OCI-LY1 (cell line): Measurements from ENCODE around the gene RERE.

Experiments
- EZH2 ChIP-seq: fragments of 200-600 bp; sonication (generic), shearing (Covaris generic); IDR thresholded peaks from 2 replicates; pipeline ENCODE4 v1.8.0; 2017; ENCODE audit warnings: borderline replicate concordance, mixed run types, mild to moderate bottlenecking, antibody characterized with exemption, low read length, moderate library complexity, mixed read lengths
- TF ChIP-seq, protein P1 (sequence below): fragments of 200-600 bp; sonication (generic), shearing (Covaris generic); IDR thresholded peaks from 2 replicates; pipeline ENCODE4 v1.5.1; 2017; ENCODE audit warnings: mild to moderate bottlenecking, antibody characterized with exemption, low read length, moderate library complexity, mixed read lengths

DNA sequence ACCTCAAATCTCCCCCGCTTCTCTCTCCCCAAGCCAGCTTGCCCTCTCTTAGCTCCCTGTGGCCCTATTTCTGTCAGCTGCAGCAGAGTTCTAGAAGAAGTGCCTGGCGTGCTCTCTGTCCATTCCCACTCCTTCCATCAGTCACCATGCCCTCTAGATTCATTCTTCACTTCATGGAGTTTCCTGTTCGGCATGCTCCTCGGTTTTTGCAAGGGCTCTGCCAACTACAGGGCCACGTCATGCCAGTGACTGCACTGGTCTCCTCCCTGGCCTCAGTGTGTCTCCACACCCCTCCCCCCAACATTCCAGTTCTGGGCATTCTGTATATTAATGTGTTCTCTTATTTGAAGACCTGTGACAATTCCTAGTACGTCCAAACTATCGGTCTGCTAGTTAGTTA is 385.7 kb downstream of the RERE start:
- TF ChIP-seq, protein P1, sequence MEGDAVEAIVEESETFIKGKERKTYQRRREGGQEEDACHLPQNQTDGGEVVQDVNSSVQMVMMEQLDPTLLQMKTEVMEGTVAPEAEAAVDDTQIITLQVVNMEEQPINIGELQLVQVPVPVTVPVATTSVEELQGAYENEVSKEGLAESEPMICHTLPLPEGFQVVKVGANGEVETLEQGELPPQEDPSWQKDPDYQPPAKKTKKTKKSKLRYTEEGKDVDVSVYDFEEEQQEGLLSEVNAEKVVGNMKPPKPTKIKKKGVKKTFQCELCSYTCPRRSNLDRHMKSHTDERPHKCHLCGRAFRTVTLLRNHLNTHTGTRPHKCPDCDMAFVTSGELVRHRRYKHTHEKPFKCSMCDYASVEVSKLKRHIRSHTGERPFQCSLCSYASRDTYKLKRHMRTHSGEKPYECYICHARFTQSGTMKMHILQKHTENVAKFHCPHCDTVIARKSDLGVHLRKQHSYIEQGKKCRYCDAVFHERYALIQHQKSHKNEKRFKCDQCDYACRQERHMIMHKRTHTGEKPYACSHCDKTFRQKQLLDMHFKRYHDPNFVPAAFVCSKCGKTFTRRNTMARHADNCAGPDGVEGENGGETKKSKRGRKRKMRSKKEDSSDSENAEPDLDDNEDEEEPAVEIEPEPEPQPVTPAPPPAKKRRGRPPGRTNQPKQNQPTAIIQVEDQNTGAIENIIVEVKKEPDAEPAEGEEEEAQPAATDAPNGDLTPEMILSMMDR = no peak
- no peak for TF ChIP-seq EZH2
